ENCODE measurements around the gene GNB5.

The GNB5 gene

GRCh38 chr15:52151353-52151752 lies 39.8 kb downstream of the GNB5 start:
- Histone ChIP-seq H3K36me3 (no peaks in the 10 kb centered on the region), H3K27me3 (no peaks in the 10 kb centered on the region), H3K4me1 (ENCODE audit: control insufficient read depth in 1 of 2, insufficient read depth in 1 of 2, low read depth in 1 of 2, low read length in 1 of 2) (peaks cover 0 to 2% of the 10 kb centered on the region in 2 experiments), H3K4me3 (ENCODE audit: low read depth in 1 of 2, low read length in 1 of 2) (no peak overlapping the region), H3K27ac (no peak overlapping the region), H3K9me3 (no peaks in the 10 kb centered on the region)
- no peak for TF ChIP-seq CTCF (IDR thresholded peaks at IDR 0.05)

GRCh38 chr15:52150871-52151270 lies 40.3 kb downstream of the GNB5 start:
- no peak for TF ChIP-seq CTCF (IDR thresholded peaks at IDR 0.05)
- H3K4me1 ChIP-seq (ENCODE audit: control insufficient read depth in 1 of 2, insufficient read depth in 1 of 2, low read depth in 1 of 2, low read length in 1 of 2), result no peaks in the 10 kb centered on the region
- no peaks in the 10 kb centered on the region for H3K36me3 ChIP-seq
- no peaks in the 10 kb centered on the region for H3K9me3 ChIP-seq
- no peak overlapping the region for H3K27ac ChIP-seq
- no peak overlapping the region for H3K4me3 ChIP-seq (ENCODE audit: low read depth in 1 of 2, low read length in 1 of 2)
- H3K27me3 ChIP-seq, result no peaks in the 10 kb centered on the region

- no peaks in the 10 kb centered on the region for H3K4me1 ChIP-seq (ENCODE audit: control insufficient read depth in 1 of 2, insufficient read depth in 1 of 2, low read depth in 1 of 2, low read length in 1 of 2)
Observed at GRCh38 chr15:52150043-52150825, 41.0 kb downstream of the GNB5 start.

GRCh38 chr15:52148403-52148802 lies 42.8 kb downstream of the GNB5 start:
- no peak overlapping the region for H3K27ac ChIP-seq
- H3K36me3 ChIP-seq, result no peaks in the 10 kb centered on the region
- no peaks in the 10 kb centered on the region for H3K4me1 ChIP-seq (ENCODE audit: control insufficient read depth in 1 of 2, insufficient read depth in 1 of 2, low read depth in 1 of 2, low read length in 1 of 2)
- no peak for TF ChIP-seq CTCF (IDR thresholded peaks at IDR 0.05)
- no peak overlapping the region for H3K4me3 ChIP-seq (ENCODE audit: low read depth in 1 of 2, low read length in 1 of 2)
- no peaks in the 10 kb centered on the region for H3K27me3 ChIP-seq
- no peaks in the 10 kb centered on the region for H3K9me3 ChIP-seq

More at GRCh38 chr15:52150043-52150825, 41.0 kb downstream of the GNB5 start:
- no peaks in the 10 kb centered on the region for H3K9me3 ChIP-seq
- no peak overlapping the region for H3K27ac ChIP-seq
- H3K36me3 ChIP-seq, result no peaks in the 10 kb centered on the region
- H3K27me3 ChIP-seq, result no peaks in the 10 kb centered on the region
- no peak for TF ChIP-seq CTCF (IDR thresholded peaks at IDR 0.05)
- no peak overlapping the region for H3K4me3 ChIP-seq (ENCODE audit: low read depth in 1 of 2, low read length in 1 of 2)

- Histone ChIP-seq H3K27me3 (no peaks in the 10 kb centered on the region), H3K36me3 (no peaks in the 10 kb centered on the region), H3K9me3 (no peaks in the 10 kb centered on the region), H3K4me1 (ENCODE audit: control insufficient read depth in 1 of 2, insufficient read depth in 1 of 2, low read depth in 1 of 2, low read length in 1 of 2) (no peaks in the 10 kb centered on the region), H3K4me3 (ENCODE audit: low read depth in 1 of 2, low read length in 1 of 2) (no peak overlapping the region), H3K27ac (no peak overlapping the region)
- TF ChIP-seq CTCF (IDR thresholded peaks at IDR 0.05), result no peak
Observed at GRCh38 chr15:52146776-52147175, 44.4 kb downstream of the GNB5 start.
